ENCODE measurements around the gene NACC2.
A peak's percentile ranks its signal among the peaks of the same experiment; 100 is the strongest.
"Not testable (repeated sequence)": the region's sequence is repeated elsewhere in the genome, so short reads cannot be mapped to it uniquely, and the experiment has no call there.

The NACC2 gene

GRCh38 chr9:135973277-135974219, 121.5 kb downstream of the NACC2 start:
- DNase-seq: no peak

DNA sequence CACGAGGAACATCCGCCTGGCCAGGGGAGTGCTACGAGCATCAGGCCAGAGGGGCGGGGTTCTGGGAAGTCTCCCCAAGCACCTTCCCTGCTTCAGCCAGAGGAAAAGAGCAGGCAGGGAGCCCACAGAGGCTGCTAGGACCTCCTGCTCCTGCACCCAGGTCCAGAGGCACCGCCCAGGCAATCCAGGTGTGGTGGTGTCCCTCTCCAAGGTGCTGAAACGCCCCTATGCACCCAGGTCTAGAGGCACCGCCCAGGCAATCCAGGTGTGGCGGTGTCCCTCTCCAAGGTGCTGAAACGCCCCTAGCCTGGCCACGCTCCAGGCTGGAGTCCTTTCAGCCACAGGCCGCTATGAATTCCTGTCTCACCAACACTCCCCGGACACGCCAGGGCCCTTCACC, 123.2 kb downstream of the NACC2 start:
- DNase-seq: peak; percentile 52

DNA sequence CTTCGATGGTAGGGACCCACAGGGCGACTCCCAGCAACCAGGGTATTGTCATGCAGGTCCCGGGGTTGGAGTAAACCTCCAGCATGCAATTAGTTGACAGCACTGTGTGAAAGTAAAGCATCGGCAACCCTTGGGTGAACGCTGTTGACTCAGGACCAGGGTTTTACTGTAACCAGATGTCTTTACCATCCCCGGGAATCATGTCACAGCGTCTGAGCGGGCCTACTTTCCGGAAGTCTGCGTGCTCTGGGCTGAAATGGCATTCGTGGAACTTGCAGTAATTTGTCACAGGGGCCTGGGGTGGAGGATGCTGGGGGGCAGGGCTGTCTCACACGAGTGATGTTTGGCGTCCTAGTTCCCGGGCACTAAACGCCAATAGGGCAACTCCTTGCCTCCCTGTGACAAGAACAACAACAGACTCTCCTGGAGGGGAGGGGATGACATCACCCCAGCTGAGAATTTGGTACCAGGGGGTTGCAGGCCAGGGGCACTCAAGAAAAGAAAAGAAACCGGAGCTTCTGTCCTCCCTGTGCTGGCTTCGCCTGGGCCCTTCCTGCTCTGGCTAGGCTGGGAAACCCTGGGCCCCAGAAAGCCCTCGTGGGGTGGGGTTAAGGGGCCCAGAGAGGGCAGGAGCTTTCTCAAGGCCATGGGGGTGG, 123.8 kb downstream of the NACC2 start:
- DNase-seq: no peak

- DNase-seq: no peak
Measured at GRCh38 chr9:135970128-135970815, 124.8 kb downstream of the NACC2 start.

GRCh38 chr9:135969064-135969683, 125.9 kb downstream of the NACC2 start:
- no peak for DNase-seq

- DNase-seq: no peak
Measured at GRCh38 chr9:135968601-135969000, 126.5 kb downstream of the NACC2 start.

- peak; percentile 30 for DNase-seq
Measured at GRCh38 chr9:135968083-135968476, 127.0 kb downstream of the NACC2 start.

- not testable (repeated sequence) for DNase-seq
Measured at GRCh38 chr9:135966916-135967260, 128.2 kb downstream of the NACC2 start.

GRCh38 chr9:135965124-135965756, 129.8 kb downstream of the NACC2 start:
- no peak for DNase-seq

GRCh38 chr9:135963938-135964337, 131.2 kb downstream of the NACC2 start:
- DNase-seq: peak; percentile 35

DNA sequence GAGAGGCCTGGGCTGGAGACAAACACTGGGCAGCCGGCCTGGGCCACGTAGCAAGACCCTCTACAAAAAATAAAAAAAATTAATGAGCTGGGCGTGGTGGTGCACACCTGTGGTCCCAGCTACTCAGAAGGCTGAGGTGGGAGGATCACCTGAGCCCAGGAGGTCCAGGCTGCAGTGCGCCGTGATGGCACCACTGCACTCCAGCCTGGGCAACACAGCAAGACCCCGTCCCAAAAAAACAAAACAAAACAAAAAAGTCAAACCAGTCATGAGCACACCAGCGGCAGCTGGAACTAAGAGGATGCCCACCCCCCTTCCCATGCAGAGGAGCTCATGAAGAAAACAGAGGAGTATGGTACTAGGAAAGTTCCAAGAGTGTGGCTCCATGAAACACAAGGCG, 131.8 kb downstream of the NACC2 start:
- DNase-seq: no peak

- peak; percentile 66 for DNase-seq
Measured at GRCh38 chr9:135962696-135963307, 132.3 kb downstream of the NACC2 start.

- DNase-seq: peak; percentile 66
Measured at GRCh38 chr9:135961811-135962695, 133.0 kb downstream of the NACC2 start.

- peak; percentile 99 for DNase-seq
Measured at GRCh38 chr9:135961277-135961715, 133.8 kb downstream of the NACC2 start, which contains the start of gene UBAC1. UBAC1 (minus strand) TSS chr9:135961373; CDS start chr9:135961162, 211 bp downstream.

GRCh38 chr9:135960411-135961276, 134.4 kb downstream of the NACC2 start:
- DNase-seq: peak; percentile 58

GRCh38 chr9:135959814-135960213, 135.3 kb downstream of the NACC2 start:
- DNase-seq: no peak

DNA sequence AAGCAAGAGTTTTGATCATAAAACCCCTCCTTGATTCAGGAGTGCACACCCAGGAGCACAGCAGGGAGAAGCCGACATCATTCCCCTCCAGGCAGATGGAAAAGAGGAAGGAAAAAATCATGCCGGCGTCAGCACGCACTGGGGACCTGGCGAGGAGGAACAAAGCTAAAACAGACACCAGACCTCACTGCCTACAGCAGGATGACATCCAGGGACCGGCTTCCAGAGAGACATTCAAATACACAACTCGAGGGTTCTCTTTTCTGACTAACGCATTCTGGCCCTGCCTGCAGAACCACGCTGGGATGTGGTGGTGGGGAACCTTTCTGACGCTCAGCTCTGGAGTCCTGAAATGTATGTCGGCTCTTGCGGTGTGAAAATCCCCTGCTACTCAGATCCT, 136.6 kb downstream of the NACC2 start:
- no peak for DNase-seq

- DNase-seq: no peak
Measured at GRCh38 chr9:135957431-135957830, 137.7 kb downstream of the NACC2 start.

DNA sequence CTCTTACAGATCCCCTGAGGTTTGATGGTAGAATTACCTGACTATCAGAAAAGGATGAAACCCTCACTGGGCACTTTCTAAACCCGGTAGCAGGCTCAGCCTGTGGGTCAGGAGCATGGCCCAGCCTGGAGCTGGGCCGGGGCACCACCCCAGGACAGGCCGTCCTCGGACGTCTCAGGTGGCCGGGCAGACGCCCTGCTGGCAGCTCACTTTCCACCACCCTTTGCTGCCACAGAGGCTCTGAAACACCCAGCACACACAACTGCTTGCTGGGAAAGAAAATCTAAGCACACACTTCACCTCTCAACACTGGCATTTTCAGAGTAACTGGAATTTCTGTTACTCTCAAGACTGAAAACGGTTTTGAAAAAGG, 138.3 kb downstream of the NACC2 start:
- DNase-seq: no peak
